ENCODE data around the gene SPATA13.

GRCh38 chr13:24252136-24252535, 91.6 kb downstream of the SPATA13 start:
- TF ChIP-seq EZH2 (IDR thresholded peaks at IDR 0.05; ENCODE audit: insufficient read depth, poor library complexity, severe bottlenecking) (no peak), EZH2phosphoT487 (IDR thresholded peaks at IDR 0.05; ENCODE audit: insufficient read depth, low read depth) (no peak)

Data from GM23248 (cell line).